Heart left ventricle (tissue), 16 donors: Measurements from ENCODE around the gene KRTAP4-7. TPM values are rescaled to one million over a fixed set of nuclear protein-coding genes. Genes with fewer than 3 reads are reported as not detected.

Experiments used
- ATAC-seq, 4 donors: fragments of 200-7000 bp; cut with Tn5 transposase; one replicate each; pipeline ENCODE4 v1.9.1; 2020 to 2022; ENCODE audit warnings: moderate library complexity in 4 of 4, mild to moderate bottlenecking in 3 of 4, moderate number of reproducible peaks in 1 of 4
- DNase-seq, 5 donors: peaks; one replicate each; pipeline ENCODE4 v3.0.0-alpha.2; 2020
- H3K27ac ChIP-seq, 12 donors: fragments of 200-600 bp; sonication (generic) in 4 of 12; one replicate each; pipeline versions ENCODE4 v1.5.0 to v1.8.0; 2016 to 2022; ENCODE audit warnings: mild to moderate bottlenecking in 2 of 12
- H3K27me3 ChIP-seq, 9 donors: fragments of 200-600 bp; sonication (generic) in 2 of 9; one replicate each; pipeline versions ENCODE4 v1.5.1 to v1.8.0; 2016 to 2022; ENCODE audit warnings: mild to moderate bottlenecking in 3 of 9
- H3K36me3 ChIP-seq, 9 donors: fragments of 200-600 bp; sonication (generic) in 2 of 9; one replicate each; pipeline versions ENCODE4 v1.5.0 to v1.8.0; 2018 to 2022; ENCODE audit warnings: mild to moderate bottlenecking in 2 of 9
- H3K4me1 ChIP-seq, 12 donors: fragments of 200-600 bp; sonication (generic) in 4 of 12; one replicate each; pipeline versions ENCODE4 v1.5.0 to v1.8.0; 2016 to 2022; ENCODE audit warnings: mild to moderate bottlenecking in 3 of 12
- H3K4me3 ChIP-seq, 12 donors: fragments of 200-600 bp; sonication (generic) in 4 of 12; one replicate each; pipeline versions ENCODE4 v1.5.0 to v1.8.0; 2017 to 2022; ENCODE audit warnings: mild to moderate bottlenecking in 9 of 12, moderate library complexity in 4 of 12
- H3K9me3 ChIP-seq, 12 donors: fragments of 200-600 bp; sonication (generic) in 4 of 12; one replicate each; pipeline versions ENCODE4 v1.5.0 to v1.8.0; 2016 to 2022; ENCODE audit warnings: mild to moderate bottlenecking in 1 of 12
- CTCF ChIP-seq, 12 donors: fragments of 200-600 bp; sonication (generic) in 4 of 12; IDR thresholded peaks; one replicate each; pipeline versions ENCODE4 v1.5.0 to v1.8.0; 2018 to 2022; ENCODE audit warnings: antibody characterized with exemption in 12 of 12, mild to moderate bottlenecking in 5 of 12
- POLR2A ChIP-seq, 2 donors: fragments of 450-650 bp; IDR thresholded peaks; one replicate each; pipeline ENCODE4 v1.6.1; 2017; ENCODE audit warnings: antibody characterized with exemption in 2 of 2, mild to moderate bottlenecking in 2 of 2, moderate library complexity in 2 of 2
- WGBS, 4 donors: extraction: QIAGEN DNeasy Blood & Tissue Kit in 2 of 4; methylation state at CpG; one replicate each; pipeline versions ENCODE4 v1.1.5 to v1.1.7; 2013 to 2018; 5-methylcytosine and 5-hydroxymethylcytosine counted together
- intact Hi-C, 10 donors: fragments of 100-400 bp; cut with DNase I; formaldehyde crosslinking; loops; one replicate each; pipeline versions ENCODE4 v1.11.1 to v1.14.2; 2022
- polyA plus RNA-seq, 2 donors: library from polyadenylated mRNA; stranded (reverse); fragments of 200-250 nt; gene quantifications; one replicate each; pipeline ENCODE4 v1.2.3, GENCODE V29; 2013
- total RNA-seq, 9 donors: library from RNA; depleted of rRNA in 2 of 9; stranded (reverse); fragments of >200 nt in 2 of 9; fragmentation: NEBNext Ultra II Directional in 3 of 9; extraction: Animal tissue kit (Norgen Biotek cat#: 25700) in 3 of 9; gene quantifications; one replicate each; pipeline versions ENCODE4 v1.1.0 to v1.2.4, GENCODE V29; 2016 to 2023
- donor health status: ischemic (EF 13 %, LVEDD 7.1; RV severe dilation, severe dysfunction).
- donor health status: healthy with polysubstance abuse.
- donor health status: DM: no; HTN: yes; CAD: no.
- donor health status: DM: no; HTN: no; CAD: no.
- donor health status: ischemic (EF 25% LVEDD 6.9; RV normal size, moderate dysfunction).
- donor health status: ischemic (EF 25% LVEDD 5.7; RV mildly dilated, moderate dysfunction).
- donor health status: healthy.
- donor health status: DM: yes; HTN: yes; CAD: no.
- donor health status: ischemic (EF 35%, LVEDD 5.7; RV mildly dilated, moderate dysfunction).
- donor health status: nonischemic (EF 11% LVEDD 7.7; RV severe dilation, severe dysfunction).
- donor health status: DM: yes; HTN: yes; CAD: no.
- donor health status: PGD.
- donor health status: ischemic (EF 29% LVEDD 5.4; RV normal size, mild dysfunction).
- donor health status: nonischemic (EF 23%, LVEDD 6.1; RV moderate dilation, normal function).

The KRTAP4-7 gene
- total and polyA plus RNA-seq, 11 donors, result not detected

DNA sequence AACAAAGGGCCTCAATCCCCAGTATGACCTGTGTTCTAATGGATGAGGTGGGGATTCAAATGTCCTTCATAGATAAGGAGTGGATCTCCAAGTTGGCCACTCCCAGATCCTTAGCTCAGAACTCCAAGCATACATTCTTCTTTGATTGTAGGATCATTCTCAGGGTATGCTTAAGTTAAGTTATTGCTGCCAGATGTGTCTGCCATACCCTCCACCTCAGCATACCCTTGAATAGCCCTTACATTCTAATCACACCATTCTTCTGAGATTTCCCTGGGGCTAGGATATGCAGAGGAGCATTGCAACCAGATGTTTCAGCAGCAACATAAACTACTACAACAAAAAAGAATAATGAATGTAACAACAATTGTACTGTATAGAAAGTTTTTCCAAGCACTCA, 16.7 kb upstream of the KRTAP4-7 start:
- TF ChIP-seq CTCF (IDR thresholded peaks at IDR 0.05), result no peak
- H3K27me3 ChIP-seq, result peaks cover 0 to 13% (median 0%) of the 10 kb centered on the region in 9 donors
- no peak for ATAC-seq

GRCh38 chr17:41069031-41069430, 14.9 kb upstream of the KRTAP4-7 start:
- Histone ChIP-seq H3K36me3 (no peaks in the 10 kb centered on the region), H3K27me3 (peaks cover 0 to 15% (median 0%) of the 10 kb centered on the region in 9 donors), H3K9me3 (no peaks in the 10 kb centered on the region), H3K27ac (no peak overlapping the region), H3K4me1 (no peaks in the 10 kb centered on the region), H3K4me3 (no peak overlapping the region)
- TF ChIP-seq CTCF (IDR thresholded peaks at IDR 0.05), result no peak
- no peak for DNase-seq
- WGBS, 4 donors, result 61 to 74% (median 70%) methylated on average over 3 of the region's 3 CpGs
- intact Hi-C loops, result no loop called here
- ATAC-seq, result no peak

More for the DNA sequence above, 16.7 kb upstream of the KRTAP4-7 start:
- intact Hi-C loops, result no loop called here
- no peak overlapping the region for H3K27ac ChIP-seq
- no peak for DNase-seq
- no peaks in the 10 kb centered on the region for H3K9me3 ChIP-seq
- no peaks in the 10 kb centered on the region for H3K36me3 ChIP-seq
- no peak overlapping the region for H3K4me3 ChIP-seq
- H3K4me1 ChIP-seq, result no peaks in the 10 kb centered on the region

- 69 to 84% (median 79%) methylated on average over 5 of the region's 5 CpGs for WGBS, 4 donors
- no peak for ATAC-seq
- no peak overlapping the region for H3K4me3 ChIP-seq
- no peak overlapping the region for H3K27ac ChIP-seq
- H3K9me3 ChIP-seq, result no peaks in the 10 kb centered on the region
- intact Hi-C loops, result no loop called here
- no peaks in the 10 kb centered on the region for H3K4me1 ChIP-seq
- H3K27me3 ChIP-seq, result peaks cover 0 to 20% (median 0%) of the 10 kb centered on the region in 9 donors
- TF ChIP-seq CTCF (IDR thresholded peaks at IDR 0.05) (no peak), POLR2A (IDR thresholded peaks at IDR 0.05) (no peak)
- no peak for DNase-seq
- H3K36me3 ChIP-seq, result no peaks in the 10 kb centered on the region
These were observed 12.2 kb upstream of the KRTAP4-7 start for GRCh38 chr17:41071606-41072360.

DNA sequence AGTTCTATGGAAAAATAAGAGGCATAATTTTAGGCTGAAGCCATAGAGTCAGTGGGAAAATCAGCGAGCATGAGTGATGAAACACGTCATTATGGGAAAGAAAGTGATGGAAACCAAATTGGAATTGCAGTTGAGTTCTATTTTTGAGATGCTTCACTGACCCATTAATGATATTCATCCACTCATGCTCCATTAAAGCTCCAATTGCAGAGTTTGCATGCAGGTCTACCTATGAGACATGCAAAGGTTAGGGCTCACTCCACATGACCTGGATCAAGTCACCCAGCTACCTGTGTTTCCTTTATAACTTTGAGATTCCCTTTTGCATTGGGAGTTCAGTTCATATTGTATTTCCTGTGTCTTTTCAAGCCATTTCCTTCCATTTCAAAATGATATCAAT, 10.3 kb upstream of the KRTAP4-7 start:
- Histone ChIP-seq H3K4me1 (no peaks in the 10 kb centered on the region), H3K27me3 (peaks cover 0 to 25% (median 0%) of the 10 kb centered on the region in 9 donors), H3K27ac (no peak overlapping the region), H3K4me3 (no peak overlapping the region), H3K9me3 (no peaks in the 10 kb centered on the region), H3K36me3 (no peaks in the 10 kb centered on the region)
- TF ChIP-seq POLR2A (IDR thresholded peaks at IDR 0.05), result no peak
- no peak for TF ChIP-seq CTCF (IDR thresholded peaks at IDR 0.05)
- intact Hi-C loops, result no loop called here
- 77 to 89% (median 80%) methylated on average over 2 of the region's 2 CpGs for WGBS, 4 donors
- ATAC-seq (no peak), DNase-seq (no peak)
